ENCODE data around the gene ANGPTL2. TPM values are rescaled to one million over a fixed set of nuclear protein-coding genes. Genes with fewer than 3 reads are reported as not detected.

Gene ANGPTL2
- total RNA-seq, 1 donor from 2014 or later: 17.5 TPM

GRCh38 chr9:127088724-127089615 lies 33.5 kb downstream of the ANGPTL2 start:
- H3K27ac Mint-ChIP-seq (ENCODE audit: unreplicated experiment): no peak overlapping the region
- TF ChIP-seq CTCF (IDR thresholded peaks at IDR 0.05; ENCODE audit: insufficient read depth, low read depth, low read length) (no peak), EZH2 (IDR thresholded peaks at IDR 0.05; ENCODE audit: insufficient read depth, low read length) (no peak)
- Histone ChIP-seq H3K9me3 (ENCODE audit: insufficient read depth, low read depth, low read length) (no peaks in the 10 kb centered on the region), H2AFZ (ENCODE audit: low read depth, low read length) (no peak overlapping the region), H4K20me1 (ENCODE audit: insufficient read depth, low read length) (peaks cover 18% of the 10 kb centered on the region), H3K4me2 (ENCODE audit: low read length) (no peak overlapping the region), H3K4me1 (ENCODE audit: insufficient read depth, low read length) (peaks cover 10% of the 10 kb centered on the region), H3K27me3 (ENCODE audit: insufficient read depth, low read length) (peaks cover 57% of the 10 kb centered on the region), H3K79me2 (ENCODE audit: insufficient read depth, low read length) (no peaks in the 10 kb centered on the region), H3K4me3 (ENCODE audit: insufficient read depth, low read depth, low read length) (no peak overlapping the region), H3K9ac (ENCODE audit: low read length) (no peak overlapping the region), H3K27ac (ENCODE audit: low read depth, low read length) (no peak overlapping the region), H3K36me3 (ENCODE audit: insufficient read depth, low read length) (no peaks in the 10 kb centered on the region)
- no peak overlapping the region for H3K4me3 Mint-ChIP-seq (ENCODE audit: unreplicated experiment)
- DNase-seq (ENCODE audit: low read depth) (no peak), FAIRE-seq (no peak)
- H3K36me3 Mint-ChIP-seq (ENCODE audit: low read depth, unreplicated experiment): peaks cover 13% of the 10 kb centered on the region
- peaks cover 41% of the 10 kb centered on the region for H3K27me3 Mint-ChIP-seq (ENCODE audit: low read depth, unreplicated experiment)
- H3K4me1 Mint-ChIP-seq (ENCODE audit: low read depth, unreplicated experiment): no peaks in the 10 kb centered on the region
- H3K9me3 Mint-ChIP-seq (ENCODE audit: unreplicated experiment): no peaks in the 10 kb centered on the region

GRCh38 chr9:127087836-127088235 lies 34.6 kb downstream of the ANGPTL2 start:
- FAIRE-seq (no peak), DNase-seq (ENCODE audit: low read depth) (no peak)
- Mint-ChIP-seq H3K4me3 (ENCODE audit: unreplicated experiment) (no peak overlapping the region), H3K27me3 (ENCODE audit: low read depth, unreplicated experiment) (peaks cover 43% of the 10 kb centered on the region), H3K4me1 (ENCODE audit: low read depth, unreplicated experiment) (no peaks in the 10 kb centered on the region), H3K36me3 (ENCODE audit: low read depth, unreplicated experiment) (peaks cover 13% of the 10 kb centered on the region), H3K27ac (ENCODE audit: unreplicated experiment) (peak overlapping the region; percentile 38), H3K9me3 (ENCODE audit: unreplicated experiment) (no peaks in the 10 kb centered on the region)
- Histone ChIP-seq H3K27me3 (ENCODE audit: insufficient read depth, low read length) (peaks cover 53% of the 10 kb centered on the region), H3K79me2 (ENCODE audit: insufficient read depth, low read length) (no peaks in the 10 kb centered on the region), H3K27ac (ENCODE audit: low read depth, low read length) (no peak overlapping the region), H4K20me1 (ENCODE audit: insufficient read depth, low read length) (peaks cover 13% of the 10 kb centered on the region), H3K4me2 (ENCODE audit: low read length) (no peak overlapping the region), H3K4me3 (ENCODE audit: insufficient read depth, low read depth, low read length) (no peak overlapping the region), H3K9ac (ENCODE audit: low read length) (no peak overlapping the region), H3K4me1 (ENCODE audit: insufficient read depth, low read length) (peaks cover 10% of the 10 kb centered on the region), H2AFZ (ENCODE audit: low read depth, low read length) (no peak overlapping the region), H3K36me3 (ENCODE audit: insufficient read depth, low read length) (no peaks in the 10 kb centered on the region), H3K9me3 (ENCODE audit: insufficient read depth, low read depth, low read length) (no peaks in the 10 kb centered on the region)
- no peak for TF ChIP-seq CTCF (IDR thresholded peaks at IDR 0.05; ENCODE audit: insufficient read depth, low read depth, low read length)

- Histone ChIP-seq H3K9ac (ENCODE audit: low read length) (no peak overlapping the region), H3K36me3 (ENCODE audit: insufficient read depth, low read length) (no peaks in the 10 kb centered on the region), H3K79me2 (ENCODE audit: insufficient read depth, low read length) (no peaks in the 10 kb centered on the region), H3K9me3 (ENCODE audit: insufficient read depth, low read depth, low read length) (no peaks in the 10 kb centered on the region), H3K4me2 (ENCODE audit: low read length) (no peak overlapping the region), H3K4me1 (ENCODE audit: insufficient read depth, low read length) (peaks cover 5% of the 10 kb centered on the region), H3K27ac (ENCODE audit: low read depth, low read length) (no peak overlapping the region), H4K20me1 (ENCODE audit: insufficient read depth, low read length) (peaks cover 8% of the 10 kb centered on the region), H2AFZ (ENCODE audit: low read depth, low read length) (no peak overlapping the region), H3K27me3 (ENCODE audit: insufficient read depth, low read length) (peaks cover 52% of the 10 kb centered on the region), H3K4me3 (ENCODE audit: insufficient read depth, low read depth, low read length) (no peak overlapping the region)
- Mint-ChIP-seq H3K27ac (ENCODE audit: unreplicated experiment) (no peak overlapping the region), H3K4me3 (ENCODE audit: unreplicated experiment) (no peak overlapping the region), H3K36me3 (ENCODE audit: low read depth, unreplicated experiment) (peaks cover 13% of the 10 kb centered on the region), H3K9me3 (ENCODE audit: unreplicated experiment) (no peaks in the 10 kb centered on the region), H3K4me1 (ENCODE audit: low read depth, unreplicated experiment) (no peaks in the 10 kb centered on the region), H3K27me3 (ENCODE audit: low read depth, unreplicated experiment) (peaks cover 40% of the 10 kb centered on the region)
- TF ChIP-seq CTCF (IDR thresholded peaks at IDR 0.05; ENCODE audit: insufficient read depth, low read depth, low read length) (no peak), EZH2 (IDR thresholded peaks at IDR 0.05; ENCODE audit: insufficient read depth, low read length) (no peak)
- DNase-seq (ENCODE audit: low read depth) (no peak), FAIRE-seq (no peak)
Measured at GRCh38 chr9:127087411-127087810, 35.0 kb downstream of the ANGPTL2 start.

Data from astrocyte (in vitro differentiated cells and primary cell).